Measurements from ENCODE around the gene TPCN1.

DNA sequence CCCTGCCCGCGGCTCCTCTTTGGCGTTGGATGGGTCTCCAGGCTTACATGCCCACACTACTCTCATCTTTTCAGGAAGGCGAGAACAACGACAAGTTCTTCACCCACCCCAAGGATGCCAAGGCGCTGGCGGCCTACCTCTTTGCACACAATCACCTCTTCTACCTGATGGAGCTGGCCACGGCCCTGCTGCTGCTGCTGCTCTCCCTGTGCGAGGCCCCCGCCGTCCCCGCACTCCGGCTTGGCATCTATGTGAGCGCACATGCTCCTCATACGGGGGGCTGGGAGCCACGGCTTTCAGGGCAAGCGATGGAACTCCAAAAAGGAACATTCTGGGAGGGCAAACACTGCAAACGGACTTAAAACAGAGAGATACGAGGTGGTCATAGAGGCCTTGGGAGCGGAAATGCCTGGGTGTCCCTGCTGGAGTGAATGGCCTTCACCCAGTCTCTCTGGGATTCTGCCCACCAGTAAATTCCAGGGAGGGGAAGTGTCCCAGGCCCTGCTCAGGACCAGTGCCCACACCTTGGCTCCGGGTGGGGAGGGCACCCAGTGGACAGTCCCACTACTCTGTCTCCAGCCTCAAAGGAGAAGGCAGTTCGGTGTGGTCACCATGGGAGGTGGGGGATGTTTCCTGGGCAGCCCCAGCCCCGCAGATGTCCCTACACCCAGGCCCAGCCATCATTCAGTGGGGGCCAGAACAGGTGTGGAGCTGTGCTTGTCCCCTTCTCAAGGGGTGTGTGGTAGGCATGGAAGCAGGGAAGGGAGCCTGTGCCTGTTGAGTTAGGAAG is 45.0 kb downstream of the TPCN1 start:
- TF ChIP-seq ZNF776 (tag by site-specific recombination; IDR thresholded peaks at IDR 0.05; ENCODE audit: borderline replicate concordance) (no peak), ZNF777 (tag by site-specific recombination; IDR thresholded peaks at IDR 0.05; ENCODE audit: borderline replicate concordance) (no peak), ZNF140 (tag by site-specific recombination; IDR thresholded peaks at IDR 0.05) (no peak), ZNF701 (tag by site-specific recombination; IDR thresholded peaks at IDR 0.05) (no peak)
- TF ChIP-seq, protein P1, sequence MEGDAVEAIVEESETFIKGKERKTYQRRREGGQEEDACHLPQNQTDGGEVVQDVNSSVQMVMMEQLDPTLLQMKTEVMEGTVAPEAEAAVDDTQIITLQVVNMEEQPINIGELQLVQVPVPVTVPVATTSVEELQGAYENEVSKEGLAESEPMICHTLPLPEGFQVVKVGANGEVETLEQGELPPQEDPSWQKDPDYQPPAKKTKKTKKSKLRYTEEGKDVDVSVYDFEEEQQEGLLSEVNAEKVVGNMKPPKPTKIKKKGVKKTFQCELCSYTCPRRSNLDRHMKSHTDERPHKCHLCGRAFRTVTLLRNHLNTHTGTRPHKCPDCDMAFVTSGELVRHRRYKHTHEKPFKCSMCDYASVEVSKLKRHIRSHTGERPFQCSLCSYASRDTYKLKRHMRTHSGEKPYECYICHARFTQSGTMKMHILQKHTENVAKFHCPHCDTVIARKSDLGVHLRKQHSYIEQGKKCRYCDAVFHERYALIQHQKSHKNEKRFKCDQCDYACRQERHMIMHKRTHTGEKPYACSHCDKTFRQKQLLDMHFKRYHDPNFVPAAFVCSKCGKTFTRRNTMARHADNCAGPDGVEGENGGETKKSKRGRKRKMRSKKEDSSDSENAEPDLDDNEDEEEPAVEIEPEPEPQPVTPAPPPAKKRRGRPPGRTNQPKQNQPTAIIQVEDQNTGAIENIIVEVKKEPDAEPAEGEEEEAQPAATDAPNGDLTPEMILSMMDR (tag by site-specific recombination; IDR thresholded peaks at IDR 0.05): no peak

Measured in HEK293 (cell line).